Kidney (tissue), 22 donors: ENCODE data around the gene GLT6D1. TPM values are rescaled to one million over a fixed set of nuclear protein-coding genes. Genes with fewer than 3 reads are reported as not detected.

ENCODE experiments used
- DNase-seq, 5 donors: peaks; one replicate each; pipeline ENCODE4 v3.0.0-alpha.2; 2013 to 2020
- FAIRE-seq: peaks from 2 replicates; lab custom pipeline; 2012; peaks lifted over from hg19 to GRCh38; lab: Jason Lieb, UNC
- H3K27ac ChIP-seq, 2 donors: one replicate each; pipeline ENCODE4 v1.7.0; 2013; ENCODE audit warnings: low read depth in 2 of 2, low read length in 2 of 2, inconsistent platforms in 1 of 2
- H3K27me3 ChIP-seq: one replicate; pipeline ENCODE4 v1.7.1; 2013; ENCODE audit warnings: low read length, inconsistent platforms; ENCODE audit not compliant: control insufficient read depth, insufficient read depth
- H3K36me3 ChIP-seq, 3 donors: one replicate each; pipeline versions ENCODE4 v1.7.0 to v1.7.1; 2013; ENCODE audit warnings: low read length in 3 of 3, control low read depth in 1 of 3, inconsistent platforms in 1 of 3; ENCODE audit not compliant: insufficient read depth in 3 of 3, control insufficient read depth in 2 of 3
- H3K4me1 ChIP-seq, 3 donors: one replicate each; pipeline versions ENCODE4 v1.7.0 to v1.7.1; 2013; ENCODE audit warnings: low read length in 3 of 3, inconsistent platforms in 1 of 3, low read depth in 1 of 3; ENCODE audit not compliant: control insufficient read depth in 2 of 3, insufficient read depth in 2 of 3
- H3K4me3 ChIP-seq, 3 donors: one replicate each; pipeline versions ENCODE4 v1.7.0 to v1.8.1; 2013; ENCODE audit warnings: low read length in 3 of 3, control low read depth in 1 of 3, inconsistent platforms in 1 of 3
- H3K9ac ChIP-seq, 3 donors: one replicate each; pipeline versions ENCODE4 v1.7.0 to v1.7.1; 2013; ENCODE audit warnings: low read length in 3 of 3, control low read depth in 1 of 3, inconsistent platforms in 1 of 3
- H3K9me3 ChIP-seq, 3 donors: one replicate each; pipeline versions ENCODE4 v1.7.0 to v1.7.1; 2013; ENCODE audit warnings: low read length in 3 of 3, control low read depth in 1 of 3, inconsistent platforms in 1 of 3; ENCODE audit not compliant: control insufficient read depth in 2 of 3, insufficient read depth in 1 of 3
- intact Hi-C: fragments of 100-400 bp; cut with DNase I; formaldehyde crosslinking; loops from one replicate; pipeline ENCODE4 v1.11.1; 2022
- long read RNA-seq, 10 donors: library from polyadenylated mRNA in 1 of 10; unstranded in 1 of 10; transcript quantifications; one replicate each; pipeline ENCODE4 v2.0.0 and lab custom pipeline, GENCODE V29; 2021 to 2026
- polyA plus RNA-seq: library from polyadenylated mRNA; stranded (reverse); fragments of 350-450 nt; fragmentation: Illumina TruSeq; extraction: RNeasy Lipid Tissue Mini Kit (QIAGEN cat#74804); gene quantifications from one replicate; pipeline ENCODE4 v1.2.3, GENCODE V29; 2014; ENCODE audit warnings: low read depth, low replicate concordance; ENCODE audit not compliant: insufficient read depth
- total RNA-seq: library from RNA; stranded (reverse); fragmentation: NEBNext Ultra II Directional; extraction: Animal tissue kit (Norgen Biotek cat#: 25700); gene quantifications from one replicate; pipeline ENCODE4 v1.2.1, GENCODE V29; 2021
- TF ChIP-seq, protein P1 (sequence below): IDR thresholded peaks from 3 replicates; pipeline ENCODE4 v1.5.1; 2012; ENCODE audit warnings: mild to moderate bottlenecking, moderate library complexity, borderline replicate concordance; ENCODE audit not compliant: insufficient read depth; ENCODE audit errors: extremely low read depth
- donor health status: control.
- donor health status: control.
- donor health status: control.
- donor health status: control.
- donor health status: control.
- donor health status: DM: yes; HTN: yes; CAD: no.
- donor health status: Normal renal cell carcinoma (clear cell type).

Gene GLT6D1, protein sequence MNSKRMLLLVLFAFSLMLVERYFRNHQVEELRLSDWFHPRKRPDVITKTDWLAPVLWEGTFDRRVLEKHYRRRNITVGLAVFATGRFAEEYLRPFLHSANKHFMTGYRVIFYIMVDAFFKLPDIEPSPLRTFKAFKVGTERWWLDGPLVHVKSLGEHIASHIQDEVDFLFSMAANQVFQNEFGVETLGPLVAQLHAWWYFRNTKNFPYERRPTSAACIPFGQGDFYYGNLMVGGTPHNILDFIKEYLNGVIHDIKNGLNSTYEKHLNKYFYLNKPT
- total RNA-seq (not detected), polyA plus RNA-seq (not detected)
- long read RNA-seq, donor 1 = 0 reads
- long read RNA-seq, donor 2 = 0 reads
- long read RNA-seq, donor 3 = 0 reads
- long read RNA-seq, donor 4 = 0 reads
- long read RNA-seq, donor 5 = 0 reads
- long read RNA-seq, donor 6 = 0 reads
- long read RNA-seq, donor 7 = 0 reads
- long read RNA-seq, donor 8 = 0 reads
- long read RNA-seq, donor 9 = 0 reads
- long read RNA-seq, donor 10 = 0 reads

DNA sequence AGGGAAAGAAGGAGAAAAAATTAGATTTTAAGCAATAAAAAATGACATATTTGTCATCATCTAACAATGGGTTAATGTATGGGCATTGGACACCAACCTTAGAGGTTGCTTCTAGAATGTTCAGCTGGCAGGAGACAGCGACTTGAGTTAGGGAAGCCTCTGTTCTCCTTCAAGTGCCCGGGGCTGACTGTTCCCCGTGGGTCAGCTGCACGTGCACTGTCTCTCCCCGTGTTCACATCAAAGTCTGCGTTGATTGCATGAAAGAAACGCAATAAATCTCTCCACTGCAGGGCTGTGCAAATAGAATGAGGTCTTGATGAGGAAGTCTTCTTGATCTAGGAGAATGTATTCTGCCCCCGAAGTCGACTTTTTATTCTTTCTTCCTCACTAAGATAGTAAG, at the start of gene GLT6D1:
TSS of gene GLT6D1 (minus strand) at position 345 of the 400 bp plus-strand sequence. CDS start 353 bp downstream, outside the sequence.
- TF ChIP-seq, protein P1, sequence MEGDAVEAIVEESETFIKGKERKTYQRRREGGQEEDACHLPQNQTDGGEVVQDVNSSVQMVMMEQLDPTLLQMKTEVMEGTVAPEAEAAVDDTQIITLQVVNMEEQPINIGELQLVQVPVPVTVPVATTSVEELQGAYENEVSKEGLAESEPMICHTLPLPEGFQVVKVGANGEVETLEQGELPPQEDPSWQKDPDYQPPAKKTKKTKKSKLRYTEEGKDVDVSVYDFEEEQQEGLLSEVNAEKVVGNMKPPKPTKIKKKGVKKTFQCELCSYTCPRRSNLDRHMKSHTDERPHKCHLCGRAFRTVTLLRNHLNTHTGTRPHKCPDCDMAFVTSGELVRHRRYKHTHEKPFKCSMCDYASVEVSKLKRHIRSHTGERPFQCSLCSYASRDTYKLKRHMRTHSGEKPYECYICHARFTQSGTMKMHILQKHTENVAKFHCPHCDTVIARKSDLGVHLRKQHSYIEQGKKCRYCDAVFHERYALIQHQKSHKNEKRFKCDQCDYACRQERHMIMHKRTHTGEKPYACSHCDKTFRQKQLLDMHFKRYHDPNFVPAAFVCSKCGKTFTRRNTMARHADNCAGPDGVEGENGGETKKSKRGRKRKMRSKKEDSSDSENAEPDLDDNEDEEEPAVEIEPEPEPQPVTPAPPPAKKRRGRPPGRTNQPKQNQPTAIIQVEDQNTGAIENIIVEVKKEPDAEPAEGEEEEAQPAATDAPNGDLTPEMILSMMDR = no peak
- no peak within 1 kb of the TSS for H3K4me3 ChIP-seq
- FAIRE-seq = no peak
- no peaks in the 10 kb centered on the region for H3K4me1 ChIP-seq
- no peaks in the 10 kb centered on the region for H3K27me3 ChIP-seq
- no peaks in the 10 kb centered on the region for H3K36me3 ChIP-seq
- H3K9ac ChIP-seq = no peak within 1 kb of the TSS
- no peak for DNase-seq
- H3K9me3 ChIP-seq = peaks cover 0 to under 1% (median 0%) of the 10 kb centered on the region in 3 donors
- no peak within 1 kb of the TSS for H3K27ac ChIP-seq
- intact Hi-C loops = no loop called here

DNA sequence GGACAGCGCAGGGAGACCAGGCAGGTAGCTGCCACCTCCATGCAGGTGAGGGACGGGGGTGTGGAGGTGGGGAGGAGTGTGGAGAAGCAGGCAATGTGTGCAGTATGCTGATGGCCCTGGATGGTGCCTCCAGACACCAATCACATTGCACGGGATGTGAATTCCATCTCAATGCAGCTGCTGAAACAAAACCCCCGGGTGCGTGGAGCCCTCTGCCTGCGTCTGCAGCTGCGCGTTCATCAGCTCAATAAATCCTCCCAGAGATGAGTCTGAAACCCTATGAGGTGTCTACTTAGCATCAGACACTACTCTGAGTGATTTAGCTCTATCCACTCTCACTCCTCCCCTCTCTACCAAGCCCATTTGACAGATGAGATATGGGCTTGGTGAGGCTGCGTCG, 49.7 kb upstream of the GLT6D1 start:
- H3K4me3 ChIP-seq = no peak overlapping the region
- DNase-seq = no peak
- H3K4me1 ChIP-seq = no peaks in the 10 kb centered on the region

DNA sequence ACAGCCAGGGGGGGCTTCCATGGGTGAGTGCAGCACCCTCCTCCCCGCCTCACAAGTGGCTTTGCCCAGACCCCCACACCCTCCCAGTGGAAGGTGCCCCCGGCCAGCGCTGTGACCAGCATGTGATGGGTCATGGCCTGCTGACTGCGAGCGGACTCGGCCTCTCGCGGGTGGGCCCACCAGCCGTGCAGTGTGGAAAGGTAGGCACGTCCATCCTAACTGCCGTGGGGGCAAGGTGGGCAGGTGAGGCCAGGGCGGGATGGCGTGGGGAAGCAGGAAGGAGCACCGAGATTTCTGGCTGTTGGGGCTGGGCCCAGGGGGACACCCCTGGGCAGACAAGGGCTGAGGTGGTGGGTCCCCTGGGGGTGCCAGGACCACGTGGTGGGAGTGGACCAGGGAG, 47.9 kb upstream of the GLT6D1 start:
- H3K36me3 ChIP-seq = no peaks in the 10 kb centered on the region
- no peaks in the 10 kb centered on the region for H3K27me3 ChIP-seq
- H3K9ac ChIP-seq = no peak overlapping the region
- no peak overlapping the region for H3K4me3 ChIP-seq
- no peaks in the 10 kb centered on the region for H3K4me1 ChIP-seq
- no peak overlapping the region for H3K27ac ChIP-seq
- no peaks in the 10 kb centered on the region for H3K9me3 ChIP-seq
- intact Hi-C loops = no loop called here
- DNase-seq (no peak), FAIRE-seq (no peak)
- TF ChIP-seq, protein P1 = no peak

More for the DNA sequence above, 49.7 kb upstream of the GLT6D1 start:
- FAIRE-seq = no peak
- Histone ChIP-seq H3K9me3 (no peaks in the 10 kb centered on the region), H3K27me3 (no peaks in the 10 kb centered on the region), H3K27ac (no peak overlapping the region), H3K9ac (no peak overlapping the region), H3K36me3 (no peaks in the 10 kb centered on the region)
- intact Hi-C loops = no loop called here
- TF ChIP-seq, protein P1 = no peak
